Stimulated activated CD4-positive, alpha-beta T cell treated with anti-CD3 and anti-CD28 coated beads, Interleukin-12 subunit alpha, Interleukin-12 subunit beta, amount 100 ng/mL, for 48 hours (primary cell): Measurements from ENCODE around the gene COL6A2.
"Not testable (repeated sequence)": the region's sequence is repeated elsewhere in the genome, so short reads cannot be mapped to it uniquely, and the experiment has no call there.

Experiments
- DNase-seq, 3 donors: peaks; one replicate each; pipeline ENCODE4 v3.0.0-alpha.2; 2020; ENCODE audit warnings: low read depth in 2 of 3, low spot score in 1 of 3

COL6A2 gene

DNA sequence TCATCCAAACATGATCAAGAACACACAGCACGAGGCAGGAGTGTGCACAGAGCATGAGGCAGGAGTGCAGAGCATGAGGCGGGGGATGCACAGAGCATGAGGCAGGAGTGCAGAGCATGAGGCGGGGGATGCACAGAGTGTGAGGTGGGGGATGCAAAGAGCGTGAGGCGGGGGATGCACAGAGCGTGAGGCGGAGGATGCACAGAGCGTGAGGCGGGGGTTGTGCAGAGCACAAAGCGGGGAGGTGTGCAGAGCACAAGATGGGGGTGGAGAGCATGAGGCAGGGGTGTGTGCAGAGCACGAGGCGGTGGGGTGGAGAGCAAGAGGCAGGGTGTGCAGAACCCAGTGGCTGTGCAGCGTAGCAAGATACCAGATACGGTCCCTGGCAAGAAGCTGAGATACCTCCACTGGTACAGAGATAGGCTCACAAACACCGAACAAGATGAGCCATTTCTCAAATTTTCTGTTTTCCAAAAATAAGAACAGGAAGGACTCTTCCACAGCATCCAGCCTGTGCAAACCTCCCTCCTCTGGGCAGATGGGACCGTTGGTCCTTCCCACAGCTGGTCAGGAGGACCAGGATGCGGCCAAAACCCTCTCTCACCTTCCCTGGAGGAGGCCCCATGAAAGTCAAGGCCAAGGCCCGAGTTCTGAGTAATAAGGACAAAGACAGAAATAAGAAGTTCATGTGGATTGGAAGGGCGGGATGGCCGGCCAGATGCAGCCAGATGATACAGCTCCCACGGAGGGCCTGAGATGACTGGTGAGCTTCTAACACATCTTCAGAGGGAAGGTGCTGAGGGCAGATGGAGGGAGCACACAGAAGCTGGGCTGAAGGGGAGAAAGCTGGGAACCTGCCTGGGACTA lies 74.3 kb downstream of the COL6A2 start:
- DNase-seq = no peak

DNA sequence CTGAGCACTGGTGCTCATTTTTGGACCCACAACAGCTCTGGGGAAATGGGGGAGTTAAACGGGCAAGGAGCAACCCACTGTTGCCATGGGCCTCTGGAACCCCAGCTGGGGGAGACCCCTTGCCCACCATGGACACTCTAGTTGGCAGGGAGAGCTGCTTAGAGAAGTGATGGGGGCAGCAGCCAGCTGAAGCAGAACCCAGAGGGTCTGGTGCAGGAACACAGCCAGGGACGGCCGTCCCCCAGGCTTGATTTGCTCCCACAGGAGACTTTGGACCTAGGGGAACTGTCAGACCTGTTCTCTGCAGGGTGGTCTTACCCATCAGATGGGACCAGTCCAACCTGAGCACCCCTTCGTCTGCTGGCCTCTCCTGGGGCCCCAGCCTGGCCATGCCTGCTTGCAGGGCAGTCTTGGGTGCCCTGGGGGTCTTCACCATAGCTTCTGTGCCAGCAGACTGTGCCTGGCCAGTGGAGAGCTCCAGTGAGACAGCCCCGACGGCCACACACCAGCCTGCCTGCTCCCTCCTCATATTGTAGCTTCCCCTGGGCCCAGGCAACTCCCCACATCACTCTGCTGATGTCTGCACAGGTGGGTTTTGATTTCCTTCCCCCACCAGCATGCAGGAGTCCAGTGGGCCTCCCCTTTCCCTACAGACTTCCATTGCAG lies 75.1 kb downstream of the COL6A2 start:
- DNase-seq = no peak

DNA sequence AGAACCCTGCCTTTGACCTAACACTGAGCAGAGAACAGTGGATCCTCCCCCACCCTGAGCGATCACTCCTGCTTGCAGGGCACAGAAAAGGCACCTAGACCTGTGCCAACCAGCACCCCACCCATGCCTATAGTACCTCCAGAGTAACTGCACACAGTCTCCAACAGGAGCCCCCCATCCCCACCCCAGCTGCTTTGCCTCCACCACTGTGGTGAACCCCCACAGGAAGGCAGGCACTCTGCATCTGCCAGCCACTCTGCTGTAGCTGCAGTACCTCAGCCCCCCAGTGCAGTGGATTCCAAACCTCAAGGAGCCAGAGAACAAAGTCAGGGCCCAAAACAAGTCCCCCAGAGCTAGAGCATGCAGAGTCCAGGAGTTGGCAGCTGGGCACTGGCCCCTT lies 75.7 kb downstream of the COL6A2 start:
- DNase-seq = no peak

DNA sequence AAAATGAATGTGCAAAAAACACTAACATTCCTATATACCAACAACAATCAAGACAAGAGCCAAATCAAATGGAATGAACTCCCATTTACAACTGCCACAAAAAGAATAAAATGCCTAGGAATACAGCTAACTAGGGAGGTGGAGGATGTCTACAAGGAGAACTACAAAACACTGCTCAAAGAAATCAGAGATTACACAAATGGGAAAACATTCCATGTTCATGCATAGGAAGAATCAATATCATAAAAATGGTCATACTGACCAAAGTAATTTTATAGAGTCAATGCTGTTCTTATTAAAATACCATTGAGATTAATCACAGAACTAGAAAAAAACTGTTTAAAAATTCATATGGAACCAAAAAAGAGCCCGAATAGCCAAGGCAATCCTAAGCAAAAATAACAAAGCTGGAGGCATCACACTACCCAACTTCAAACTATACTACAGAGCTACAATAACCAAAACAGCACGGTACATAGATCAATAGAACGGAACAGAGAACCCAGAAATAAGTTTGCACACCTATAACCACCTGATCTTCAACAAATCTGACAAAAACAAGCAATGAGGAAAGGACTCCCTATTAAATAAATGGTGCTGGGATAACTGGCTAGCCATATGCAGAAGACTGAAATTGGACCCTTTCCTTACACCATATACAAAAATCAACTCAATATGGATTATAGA lies 78.7 kb downstream of the COL6A2 start:
- not testable (repeated sequence) for DNase-seq

DNA sequence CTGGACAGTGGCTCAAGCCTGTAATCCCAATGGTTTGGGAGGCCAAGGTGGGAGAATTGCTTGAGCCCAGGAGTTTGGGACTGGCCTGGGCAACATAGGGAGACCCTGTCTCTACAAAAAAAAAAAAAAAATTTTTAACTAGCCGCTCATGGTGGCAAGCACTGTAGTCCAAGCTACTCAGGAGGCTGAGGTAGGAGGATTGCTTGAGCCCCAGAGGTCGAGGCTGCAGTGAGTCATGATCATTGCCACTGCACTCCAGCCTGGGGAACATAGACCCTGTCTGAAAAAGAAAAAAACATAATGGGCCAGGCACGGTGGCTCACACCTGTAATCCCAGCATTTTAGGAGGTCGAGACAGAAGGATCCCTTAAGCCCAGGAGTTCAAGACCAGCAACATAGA lies 81.0 kb downstream of the COL6A2 start:
- no peak for DNase-seq
